H1 (cell line): ENCODE data around the gene FAM204A. TPM values are rescaled to one million over a fixed set of nuclear protein-coding genes. Genes with fewer than 3 reads are reported as not detected.

Experiments
- CTCF ChIA-PET: fragments of 300-600 bp; sonication (Branson Sonifier 250); formaldehyde crosslinking; loops from one replicate; lab custom pipeline; 2021; ENCODE audit not compliant: partially characterized antibody; lab: Charles Lee
- POLR2A ChIA-PET: fragments of 300-600 bp; sonication (Branson Sonifier 250); formaldehyde crosslinking; loops from one replicate; lab custom pipeline; 2021; ENCODE audit warnings: inconsistent platforms; ENCODE audit not compliant: partially characterized antibody; lab: Charles Lee
- DNase-seq, 2 experiments: peaks; one replicate each; pipeline versions ENCODE4 v3.0.0 to v3.0.0-alpha.2; 2010 to 2022; ENCODE audit warnings: low spot score in 2 of 2, low read depth in 1 of 2, mixed read lengths in 1 of 2
- FAIRE-seq: peaks from 2 replicates; lab custom pipeline; 2011; peaks lifted over from hg19 to GRCh38; lab: Jason Lieb, UNC
- H2AFZ ChIP-seq: 2 replicates; pipeline ENCODE4 v1.8.1; 2012; ENCODE audit warnings: low read length, inconsistent platforms
- H2AK5ac ChIP-seq: 2 replicates; pipeline ENCODE4 v1.6.1; 2013; ENCODE audit warnings: low read depth, low read length
- H2BK120ac ChIP-seq: replicated peaks from 2 replicates; pipeline ENCODE3; 2013; ENCODE audit warnings: low read depth, low read length, inconsistent platforms
- H2BK12ac ChIP-seq: 2 replicates; pipeline ENCODE4 v1.6.1; 2013; ENCODE audit warnings: low read depth, low read length
- H2BK15ac ChIP-seq: 2 replicates; pipeline ENCODE4 v1.6.1; 2013; ENCODE audit warnings: low read length
- H2BK20ac ChIP-seq: 2 replicates; pipeline ENCODE4 v1.6.1; 2013; ENCODE audit warnings: low read length
- H2BK5ac ChIP-seq: 2 replicates; pipeline ENCODE4 v1.6.1; 2013; ENCODE audit warnings: low read depth, low read length
- H3K14ac ChIP-seq: 2 replicates; pipeline ENCODE4 v1.6.1; 2013; ENCODE audit warnings: inconsistent platforms; ENCODE audit not compliant: insufficient read length
- H3K18ac ChIP-seq: 2 replicates; pipeline ENCODE4 v1.6.1; 2013; ENCODE audit warnings: low read length; ENCODE audit errors: extremely low read depth
- H3K23ac ChIP-seq: 2 replicates; pipeline ENCODE4 v1.6.1; 2013; ENCODE audit warnings: inconsistent platforms; ENCODE audit not compliant: insufficient read length
- H3K23me2 ChIP-seq: 2 replicates; pipeline ENCODE4 v1.6.1; 2013; ENCODE audit warnings: low read depth, low read length
- H3K27ac ChIP-seq: 2 replicates; pipeline ENCODE4 v1.6.1; 2011; ENCODE audit warnings: low read depth, low read length, inconsistent platforms
- H3K27me3 ChIP-seq, 4 experiments: replicated peaks in 1 of 4; 1 replicate in 1 of 4; 2 replicates in 3 of 4; pipeline versions ENCODE4 v1.6.1 to v1.8.1; 2011 to 2013; ENCODE audit warnings: low read length in 3 of 4, mild to moderate bottlenecking in 3 of 4, inconsistent platforms in 2 of 4, mixed read lengths in 2 of 4, moderate library complexity in 1 of 4; ENCODE audit not compliant: control insufficient read depth in 3 of 4, insufficient read depth in 3 of 4; ENCODE audit errors: extremely low read depth in 1 of 4
- H3K36me3 ChIP-seq, 4 experiments: 2 replicates each; pipeline versions ENCODE4 v1.6.1 to v1.8.1; 2011 to 2013; ENCODE audit warnings: mild to moderate bottlenecking in 4 of 4, low read length in 3 of 4, moderate library complexity in 2 of 4, control low read depth in 1 of 4, inconsistent platforms in 1 of 4; ENCODE audit not compliant: insufficient read depth in 4 of 4, control insufficient read depth in 2 of 4
- H3K4ac ChIP-seq: replicated peaks from 2 replicates; pipeline ENCODE3; 2013; ENCODE audit warnings: low read length, low read depth, mixed read lengths, inconsistent platforms; ENCODE audit not compliant: insufficient read length
- H3K4me1 ChIP-seq, 4 experiments: replicated peaks in 1 of 4; 1 replicate in 1 of 4; 2 replicates in 3 of 4; pipeline versions ENCODE4 v1.6.1 to v1.8.1; 2011 to 2013; ENCODE audit warnings: low read length in 3 of 4, inconsistent platforms in 2 of 4, mixed read lengths in 1 of 4; ENCODE audit not compliant: insufficient read depth in 4 of 4, control insufficient read depth in 3 of 4
- H3K4me2 ChIP-seq, 2 experiments: 2 replicates each; pipeline versions ENCODE4 v1.6.1 to v1.8.1; 2011 to 2013; ENCODE audit warnings: low read depth in 2 of 2, low read length in 2 of 2, control low read depth in 1 of 2, inconsistent platforms in 1 of 2, mild to moderate bottlenecking in 1 of 2; ENCODE audit not compliant: insufficient read depth in 1 of 2
- H3K4me3 ChIP-seq, 4 experiments: fragments of 200-600, 300-600 bp in 1 of 4; sonication (generic), shearing (Covaris generic), sonication (Bioruptor Twin) in 1 of 4; 2 replicates each; pipeline versions ENCODE4 v1.5.1 to v1.8.1; 2011 to 2016; ENCODE audit warnings: low read length in 4 of 4, low read depth in 3 of 4, control low read depth in 2 of 4, inconsistent platforms in 2 of 4, mild to moderate bottlenecking in 2 of 4, mixed read lengths in 1 of 4, moderate library complexity in 1 of 4; ENCODE audit not compliant: insufficient read depth in 2 of 4; ENCODE audit errors: extremely low read depth in 1 of 4
- H3K56ac ChIP-seq: replicated peaks from 2 replicates; pipeline ENCODE3; 2013; ENCODE audit warnings: low read depth, mild to moderate bottlenecking, mixed read lengths, low read length, inconsistent platforms; ENCODE audit not compliant: insufficient read length
- H3K79me1 ChIP-seq: 2 replicates; pipeline ENCODE4 v1.6.1; 2013; ENCODE audit warnings: low read depth, low read length, control low read depth
- H3K79me2 ChIP-seq, 2 experiments: 2 replicates each; pipeline versions ENCODE4 v1.6.1 to v1.8.1; 2012 to 2013; ENCODE audit warnings: low read length in 2 of 2, mild to moderate bottlenecking in 2 of 2, inconsistent platforms in 1 of 2; ENCODE audit not compliant: insufficient read depth in 2 of 2, control insufficient read depth in 1 of 2
- H3K9ac ChIP-seq, 4 experiments: replicated peaks in 1 of 4; 1 replicate in 1 of 4; 2 replicates in 3 of 4; pipeline versions ENCODE4 v1.6.1 to v1.8.1; 2011 to 2013; ENCODE audit warnings: low read depth in 3 of 4, low read length in 3 of 4, control low read depth in 2 of 4, mild to moderate bottlenecking in 2 of 4, moderate library complexity in 2 of 4, inconsistent platforms in 1 of 4; ENCODE audit errors: extremely low read depth in 1 of 4
- H3K9me3 ChIP-seq, 2 experiments: 2 replicates each; pipeline versions ENCODE4 v1.6.1 to v1.8.1; 2012 to 2013; ENCODE audit warnings: mild to moderate bottlenecking in 2 of 2, moderate library complexity in 2 of 2, control low read depth in 1 of 2, inconsistent platforms in 1 of 2, low read depth in 1 of 2, low read length in 1 of 2, mixed read lengths in 1 of 2; ENCODE audit not compliant: insufficient read depth in 2 of 2
- H4K20me1 ChIP-seq, 2 experiments: replicated peaks in 1 of 2; 2 replicates each; pipeline versions ENCODE3 to v1.8.1; 2011 to 2013; ENCODE audit warnings: inconsistent platforms in 2 of 2, low read length in 2 of 2, mild to moderate bottlenecking in 1 of 2; ENCODE audit not compliant: insufficient read depth in 2 of 2, control insufficient read depth in 1 of 2
- H4K5ac ChIP-seq: 2 replicates; pipeline ENCODE4 v1.6.1; 2013; ENCODE audit warnings: low read length, low read depth, mixed read lengths, inconsistent platforms; ENCODE audit not compliant: insufficient read length
- H4K8ac ChIP-seq: 2 replicates; pipeline ENCODE4 v1.8.0; 2013; ENCODE audit warnings: mild to moderate bottlenecking, moderate library complexity, low read length, inconsistent platforms; ENCODE audit not compliant: insufficient read depth; ENCODE audit errors: extremely low read depth
- H4K91ac ChIP-seq: replicated peaks from 2 replicates; pipeline ENCODE3; 2013; ENCODE audit warnings: low read length, mixed read lengths, inconsistent platforms; ENCODE audit not compliant: insufficient read length
- ASH2L ChIP-seq: fragments of 200-600, 300-600 bp; sonication (generic); IDR thresholded peaks from one replicate; pipeline ENCODE4 v1.7.1; 2017; ENCODE audit warnings: low read length
- BACH1 ChIP-seq: IDR thresholded peaks from 2 replicates; pipeline ENCODE4 v1.6.1; 2012; ENCODE audit warnings: low read length, improper control_type of control experiment
- JUN ChIP-seq: IDR thresholded peaks from 2 replicates; pipeline ENCODE4 v1.6.1; 2011; ENCODE audit warnings: low read depth, mild to moderate bottlenecking, improper control_type of control experiment, low read length
- WGBS, 2 experiments: shearing (Covaris generic) in 1 of 2; methylation state at CpG; one replicate each; pipeline versions ENCODE4 v1.1.6 to v1.1.7; 2013 to 2015; ENCODE audit warnings: low lambda C conversion rate in 2 of 2, mixed read lengths in 2 of 2, inconsistent platforms in 1 of 2, low coverage in 1 of 2, missing lambda C conversion rate in 1 of 2; ENCODE audit not compliant: insufficient replicate concordance in 2 of 2, insufficient coverage in 1 of 2, insufficient read length in 1 of 2; ENCODE audit errors: extremely low coverage in 1 of 2, missing lambda C conversion rate in 1 of 2; 5-methylcytosine and 5-hydroxymethylcytosine counted together
- polyA plus RNA-seq, 7 experiments: library from polyadenylated mRNA; depleted of rRNA in 3 of 7; stranded (reverse) in 5 of 7; unstranded in 2 of 7; fragments of >200 nt in 5 of 7; fragments of 200-250 nt in 2 of 7; gene quantifications; 1 replicate in 5 of 7; 2 replicates in 1 of 7; 4 replicates in 1 of 7; pipeline versions ENCODE4 v1.2.1 to v1.2.3, GENCODE V29; 2011 to 2013; ENCODE audit warnings: missing spikeins in 2 of 7, mixed read lengths in 2 of 7
- total RNA-seq: library from RNA; stranded (reverse); fragmentation: NEBNext Ultra II Directional; extraction: Animal tissue kit (Norgen Biotek cat#: 25700); gene quantifications from 2 replicates; pipeline ENCODE4 v1.2.1, GENCODE V29; 2021

FAM204A gene
- total and polyA plus RNA-seq, 2 of the 8 experiments (the other 6 are each of a cell fraction or from before 2014, with no cell fraction given), result 4.9 to 37.4 TPM

DNA sequence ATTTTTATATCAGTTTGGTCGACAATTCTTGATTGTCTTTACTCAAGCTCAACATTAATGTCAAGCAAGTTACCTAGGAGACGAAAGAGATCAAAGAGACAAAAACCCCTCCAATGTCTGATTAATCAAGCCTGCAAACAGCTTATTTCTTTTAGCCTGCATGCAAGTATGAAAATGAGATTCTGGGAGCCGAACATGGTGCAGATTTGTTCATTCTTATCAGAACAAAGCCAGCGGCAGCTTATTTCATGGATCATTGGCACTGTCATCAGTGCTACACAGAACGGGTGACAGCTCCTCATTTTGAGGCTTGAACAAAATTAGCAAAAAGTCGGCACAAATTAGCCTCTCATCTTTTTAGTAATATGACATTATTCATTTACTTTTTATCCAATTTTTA, 26.5 kb downstream of the FAM204A start:
- no peaks in the 10 kb centered on the region for H4K20me1 ChIP-seq
- CTCF ChIA-PET, result interaction anchor here (1.3 to 1.6 kb wide), 2 partner anchors 228 to 1197 kb away, joined by 3 to 6 read pairs; no protein-coding TSS in a partner anchor
- no peaks in the 10 kb centered on the region for H3K9me3 ChIP-seq
- H3K23ac ChIP-seq, result no peak overlapping the region
- no peak overlapping the region for H3K27ac ChIP-seq
- H3K14ac ChIP-seq, result no peak overlapping the region
- no peak overlapping the region for H2BK20ac ChIP-seq
- no peak overlapping the region for H2AK5ac ChIP-seq
- H3K23me2 ChIP-seq, result no peaks in the 10 kb centered on the region
- no peak overlapping the region for H2BK5ac ChIP-seq
- WGBS, 2 experiments, result 89% methylated on average over 6 of the region's 6 CpGs; no CpG with 5 or more reads in 1 of the 2 experiments
- H3K36me3 ChIP-seq, result peaks cover 0 to 1% (median 0%) of the 10 kb centered on the region in 4 experiments; a peak in 1 of 8 replicates
- H4K5ac ChIP-seq, result no peak overlapping the region
- H3K56ac ChIP-seq, result no peak overlapping the region
- POLR2A ChIA-PET, result no interaction called here
- no peak overlapping the region for H2BK15ac ChIP-seq
- H4K91ac ChIP-seq, result no peak overlapping the region
- FAIRE-seq (no peak), DNase-seq (no peak)
- H3K4me1 ChIP-seq, result no peaks in the 10 kb centered on the region
- no peak overlapping the region for H3K4me2 ChIP-seq
- H3K79me1 ChIP-seq, result no peaks in the 10 kb centered on the region
- no peak overlapping the region for H3K18ac ChIP-seq
- no peak overlapping the region for H2BK12ac ChIP-seq
- no peak overlapping the region for H3K4me3 ChIP-seq
- no peak overlapping the region for H3K9ac ChIP-seq
- H2BK120ac ChIP-seq, result no peak overlapping the region
- TF ChIP-seq BACH1 (no peak), ASH2L (no peak), JUN (no peak)
- TF ChIP-seq, all 59 proteins: peak for 0
- Histone ChIP-seq H3K4ac (no peak overlapping the region), H3K27me3 (no peaks in the 10 kb centered on the region), H2AFZ (no peak overlapping the region), H4K8ac (no peak overlapping the region), H3K79me2 (no peaks in the 10 kb centered on the region)
